ENCODE data around the gene CDH4. TPM values are rescaled to one million over a fixed set of nuclear protein-coding genes. Genes with fewer than 3 reads are reported as not detected.

CDH4 gene
- total and polyA plus RNA-seq, 4 donors: 5.8 to 24.1 (median 17.1) TPM

DNA sequence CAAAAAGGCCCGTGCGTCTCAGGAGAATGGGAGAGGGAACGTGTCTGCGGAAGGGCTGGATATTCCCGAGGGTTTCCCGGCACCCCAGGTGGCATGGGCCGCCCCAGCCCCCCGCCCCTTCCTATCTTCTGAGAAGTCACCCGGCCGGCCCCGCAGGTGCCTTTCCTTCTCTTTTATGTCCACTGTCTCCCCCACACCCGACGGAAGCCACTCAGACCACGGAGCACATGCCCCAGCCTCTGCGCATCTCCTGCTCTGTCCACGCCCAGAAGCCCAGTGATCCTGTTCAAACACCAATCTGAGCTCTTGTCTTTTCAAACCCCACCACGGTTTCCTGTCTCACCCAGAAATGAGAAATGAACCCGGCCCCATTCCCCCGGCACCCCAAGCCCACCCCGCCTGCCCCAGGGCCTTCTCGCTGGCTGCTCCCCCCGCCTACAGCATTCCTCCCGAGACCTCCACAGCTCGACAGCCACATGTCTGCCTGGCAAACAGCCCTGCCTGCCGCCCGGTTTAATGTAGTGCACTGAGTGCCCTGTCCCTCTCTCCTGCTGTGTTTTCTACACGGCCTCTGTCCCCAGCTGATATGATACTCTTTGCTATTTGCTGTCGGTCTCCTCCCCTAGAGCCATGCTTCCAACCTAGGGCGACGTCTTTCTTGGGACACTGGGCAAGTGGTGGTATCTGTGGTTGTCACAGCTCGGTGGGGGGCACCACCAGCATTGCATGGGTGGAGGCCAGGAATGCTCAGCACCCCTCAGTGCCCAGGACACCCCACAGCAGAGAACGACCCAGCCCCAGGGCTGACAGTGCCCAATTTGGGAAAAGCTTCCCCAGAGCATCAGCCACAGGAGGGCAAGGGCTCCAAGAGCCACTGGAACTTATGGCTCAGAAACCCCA lies 630.9 kb downstream of the CDH4 start:
- DNase-seq (ENCODE audit: low read depth in 4 of 6, low spot score in 6 of 6): no peak
- peaks cover 43% of the 10 kb centered on the region for H3K4me1 ChIP-seq (ENCODE audit: control insufficient read depth, insufficient read depth, low read length)
- H3K36me3 ChIP-seq (ENCODE audit: control insufficient read depth, insufficient read depth, low read length): peaks cover 23% of the 10 kb centered on the region
- no peaks in the 10 kb centered on the region for H3K27me3 ChIP-seq (ENCODE audit: control insufficient read depth, insufficient read depth, low read length)
- WGBS (ENCODE audit: insufficient coverage): 55% methylated on average over 23 of the region's 32 CpGs
- no peak overlapping the region for H3K4me3 ChIP-seq (ENCODE audit: low read depth, low read length)
- H3K27ac ChIP-seq (ENCODE audit: low read depth, low read length): no peak overlapping the region
- H3K9me3 ChIP-seq (ENCODE audit: control insufficient read depth, insufficient read depth, low read length): no peaks in the 10 kb centered on the region

DNA sequence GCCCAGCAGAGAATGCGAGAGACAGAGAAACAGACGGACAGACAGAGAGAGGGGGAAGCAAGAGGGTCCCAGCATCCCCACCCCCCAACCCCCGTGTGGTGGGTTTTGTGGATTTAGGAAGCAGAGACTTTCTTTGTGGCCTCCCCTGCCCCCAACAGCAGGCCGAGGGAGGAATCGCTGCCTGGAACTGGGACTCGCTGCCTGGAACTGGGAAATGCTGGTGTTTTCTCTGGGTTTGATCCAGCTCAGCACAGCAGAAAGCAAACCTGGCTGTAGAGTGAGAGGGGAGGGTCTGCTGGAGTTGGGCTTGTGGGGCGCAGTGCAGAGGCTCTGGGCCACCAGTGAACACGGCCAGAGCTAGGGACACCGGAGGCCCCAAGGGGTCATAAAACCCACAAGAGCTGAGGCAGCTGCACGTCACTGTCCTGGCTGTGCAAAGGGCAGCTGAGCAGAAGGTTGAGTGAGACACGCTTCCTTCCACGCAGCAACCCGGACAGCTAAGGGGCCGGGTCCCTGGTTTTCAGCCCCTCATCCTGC lies 631.9 kb downstream of the CDH4 start:
- WGBS (ENCODE audit: insufficient coverage): 80% methylated on average over 10 of the region's 14 CpGs
- no peaks in the 10 kb centered on the region for H3K9me3 ChIP-seq (ENCODE audit: control insufficient read depth, insufficient read depth, low read length)
- H3K27ac ChIP-seq (ENCODE audit: low read depth, low read length): no peak overlapping the region
- peaks cover 37% of the 10 kb centered on the region for H3K4me1 ChIP-seq (ENCODE audit: control insufficient read depth, insufficient read depth, low read length)
- no peak overlapping the region for H3K4me3 ChIP-seq (ENCODE audit: low read depth, low read length)
- peak in 1 of 6 donors; percentile 45 for DNase-seq (ENCODE audit: low read depth in 4 of 6, low spot score in 6 of 6)
- peaks cover 20% of the 10 kb centered on the region for H3K36me3 ChIP-seq (ENCODE audit: control insufficient read depth, insufficient read depth, low read length)
- no peaks in the 10 kb centered on the region for H3K27me3 ChIP-seq (ENCODE audit: control insufficient read depth, insufficient read depth, low read length)

DNA sequence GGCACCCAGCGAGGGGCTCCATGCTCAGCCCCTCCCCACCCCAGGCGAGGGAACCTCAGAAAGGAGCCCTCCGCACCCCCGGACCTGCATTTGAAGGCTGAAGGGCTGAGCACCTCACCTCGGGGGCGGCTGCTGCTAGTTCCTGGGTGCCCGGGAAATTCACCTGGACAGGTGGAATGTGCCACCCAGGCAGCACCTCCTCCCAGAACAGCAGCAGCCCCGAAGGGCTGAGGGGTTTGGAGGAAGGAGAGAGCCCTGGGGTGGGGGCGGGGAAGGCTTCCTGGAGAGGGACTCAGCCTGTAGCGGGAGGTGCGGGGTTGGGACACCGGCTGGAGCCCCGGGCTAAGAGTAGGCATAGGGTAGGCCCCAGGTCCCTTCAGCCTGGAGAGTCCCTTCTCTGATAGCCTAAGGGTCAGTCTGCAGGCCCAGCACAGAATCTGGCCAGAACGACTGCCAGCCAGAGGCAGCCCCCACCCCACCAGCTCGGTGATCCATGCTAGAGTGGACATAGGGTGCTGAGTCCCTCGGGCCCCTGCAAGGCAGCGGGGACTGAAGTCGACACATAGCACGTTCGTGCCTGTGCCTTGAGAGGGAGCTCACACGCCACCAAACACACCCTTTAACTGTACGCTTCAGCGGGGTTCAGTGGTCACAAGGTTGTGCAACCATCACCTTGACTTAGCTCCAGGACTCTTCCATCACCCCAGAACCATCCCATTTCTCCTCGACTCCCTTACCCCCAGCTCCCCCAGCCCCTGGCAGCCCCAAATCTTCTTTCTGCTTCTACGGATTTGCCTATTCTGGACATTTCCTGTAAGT lies 632.7 kb downstream of the CDH4 start:
- WGBS (ENCODE audit: insufficient coverage): 89% methylated on average over 24 of the region's 25 CpGs
- Histone ChIP-seq H3K4me1 (ENCODE audit: control insufficient read depth, insufficient read depth, low read length) (peaks cover 34% of the 10 kb centered on the region), H3K9me3 (ENCODE audit: control insufficient read depth, insufficient read depth, low read length) (no peaks in the 10 kb centered on the region), H3K27me3 (ENCODE audit: control insufficient read depth, insufficient read depth, low read length) (no peaks in the 10 kb centered on the region), H3K4me3 (ENCODE audit: low read depth, low read length) (no peak overlapping the region), H3K27ac (ENCODE audit: low read depth, low read length) (no peak overlapping the region), H3K36me3 (ENCODE audit: control insufficient read depth, insufficient read depth, low read length) (peaks cover 21% of the 10 kb centered on the region)
- no peak for DNase-seq (ENCODE audit: low read depth in 4 of 6, low spot score in 6 of 6)

DNA sequence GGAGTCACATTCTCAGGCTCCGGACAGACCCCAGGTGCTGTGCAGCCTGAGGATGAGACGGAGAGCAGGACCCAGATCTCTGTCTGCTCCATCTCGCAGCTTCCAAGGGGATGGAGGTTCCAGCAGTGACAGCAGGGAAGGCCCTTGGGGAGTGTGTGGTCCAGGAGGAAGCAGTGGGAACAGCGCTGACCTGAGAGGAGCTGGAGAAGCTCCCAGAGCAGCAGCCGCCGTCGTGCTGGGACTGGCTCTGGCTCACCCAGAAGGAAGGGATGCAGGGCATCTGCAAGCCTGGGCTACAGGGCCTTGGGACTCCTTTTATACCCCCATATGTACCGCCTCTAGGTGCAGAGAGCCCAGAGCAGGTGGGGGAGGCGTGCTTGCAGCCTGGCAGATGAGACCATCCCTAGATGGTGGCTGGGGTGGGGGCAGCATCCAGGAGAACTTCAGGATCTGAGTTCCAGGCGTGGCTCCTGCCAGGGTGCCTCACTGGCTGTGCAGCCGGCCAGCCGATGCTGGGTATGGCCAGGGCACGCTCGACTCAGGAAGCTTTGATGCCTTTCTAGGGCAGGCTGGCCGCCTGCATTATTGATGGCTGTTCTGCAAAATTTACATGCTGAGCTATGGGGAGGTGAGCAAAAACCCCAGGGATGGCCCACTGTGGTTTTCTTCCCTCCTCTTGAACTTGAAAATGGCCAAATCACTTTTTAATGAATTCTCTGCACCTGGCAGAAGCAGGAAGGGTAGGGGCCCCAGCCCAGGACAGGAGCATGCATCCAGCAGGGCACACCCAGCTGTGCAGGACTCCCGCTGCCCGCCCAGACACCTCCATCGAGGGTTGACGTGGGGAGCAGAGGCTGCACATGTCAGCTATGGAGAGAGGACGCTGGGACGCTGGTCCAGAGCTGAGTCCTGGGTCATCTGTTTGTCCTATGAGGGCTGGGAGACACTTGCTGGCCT lies 634.0 kb downstream of the CDH4 start:
- WGBS (ENCODE audit: insufficient coverage): 81% methylated on average over 21 of the region's 21 CpGs
- no peak overlapping the region for H3K4me3 ChIP-seq (ENCODE audit: low read depth, low read length)
- no peak overlapping the region for H3K27ac ChIP-seq (ENCODE audit: low read depth, low read length)
- no peaks in the 10 kb centered on the region for H3K9me3 ChIP-seq (ENCODE audit: control insufficient read depth, insufficient read depth, low read length)
- H3K4me1 ChIP-seq (ENCODE audit: control insufficient read depth, insufficient read depth, low read length): peaks cover 34% of the 10 kb centered on the region
- no peaks in the 10 kb centered on the region for H3K27me3 ChIP-seq (ENCODE audit: control insufficient read depth, insufficient read depth, low read length)
- no peak for DNase-seq (ENCODE audit: low read depth in 4 of 6, low spot score in 6 of 6)
- peaks cover 14% of the 10 kb centered on the region for H3K36me3 ChIP-seq (ENCODE audit: control insufficient read depth, insufficient read depth, low read length)

DNA sequence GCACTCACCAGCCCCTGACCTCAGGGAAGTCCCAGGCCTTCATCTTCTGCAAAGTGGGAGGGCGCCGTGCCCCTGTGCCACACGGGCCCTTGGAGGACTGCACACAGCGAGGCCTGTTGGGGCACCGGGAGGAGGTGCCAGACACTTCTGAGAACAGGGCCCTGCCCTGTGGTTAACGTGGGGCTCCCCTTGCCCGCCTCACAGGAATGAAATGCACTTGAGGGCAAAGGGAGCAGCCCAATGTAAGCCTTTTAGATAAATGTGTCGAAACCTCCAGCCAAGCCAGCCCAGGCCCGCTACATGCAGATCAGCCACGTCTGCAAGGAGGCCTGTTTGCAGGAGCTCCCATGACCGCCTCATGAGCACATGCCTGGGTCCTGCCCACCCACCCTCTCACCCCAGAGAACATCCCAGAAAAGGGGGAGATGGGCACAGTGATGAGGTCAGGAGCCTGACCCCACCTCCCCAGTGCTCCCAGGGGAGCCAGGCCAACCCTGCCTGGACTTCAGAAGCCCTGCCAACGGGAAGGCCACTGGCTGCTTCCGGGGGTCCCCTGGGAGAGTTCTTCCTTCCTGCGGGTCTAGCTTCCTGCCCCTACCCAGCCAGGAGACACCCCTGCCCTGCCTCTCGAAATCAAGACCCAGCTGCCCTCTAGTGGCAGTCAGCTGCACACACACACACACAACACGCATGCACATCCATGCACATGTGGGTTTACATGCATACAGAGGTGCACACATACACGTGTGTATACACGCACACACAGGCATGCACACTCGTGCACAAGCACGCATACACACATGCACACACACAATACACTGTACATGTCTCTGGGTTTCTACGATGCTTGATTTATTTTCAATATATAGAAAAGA lies 634.9 kb downstream of the CDH4 start:
- H3K9me3 ChIP-seq (ENCODE audit: control insufficient read depth, insufficient read depth, low read length): no peaks in the 10 kb centered on the region
- WGBS (ENCODE audit: insufficient coverage): 60% methylated on average over 17 of the region's 21 CpGs
- H3K27ac ChIP-seq (ENCODE audit: low read depth, low read length): no peak overlapping the region
- DNase-seq (ENCODE audit: low read depth in 4 of 6, low spot score in 6 of 6): peak in 3 of 6 donors; percentile 26 to 90 (median 72)
- H3K27me3 ChIP-seq (ENCODE audit: control insufficient read depth, insufficient read depth, low read length): no peaks in the 10 kb centered on the region
- peaks cover 34% of the 10 kb centered on the region for H3K4me1 ChIP-seq (ENCODE audit: control insufficient read depth, insufficient read depth, low read length)
- H3K4me3 ChIP-seq (ENCODE audit: low read depth, low read length): no peak overlapping the region
- H3K36me3 ChIP-seq (ENCODE audit: control insufficient read depth, insufficient read depth, low read length): peaks cover 8% of the 10 kb centered on the region

DNA sequence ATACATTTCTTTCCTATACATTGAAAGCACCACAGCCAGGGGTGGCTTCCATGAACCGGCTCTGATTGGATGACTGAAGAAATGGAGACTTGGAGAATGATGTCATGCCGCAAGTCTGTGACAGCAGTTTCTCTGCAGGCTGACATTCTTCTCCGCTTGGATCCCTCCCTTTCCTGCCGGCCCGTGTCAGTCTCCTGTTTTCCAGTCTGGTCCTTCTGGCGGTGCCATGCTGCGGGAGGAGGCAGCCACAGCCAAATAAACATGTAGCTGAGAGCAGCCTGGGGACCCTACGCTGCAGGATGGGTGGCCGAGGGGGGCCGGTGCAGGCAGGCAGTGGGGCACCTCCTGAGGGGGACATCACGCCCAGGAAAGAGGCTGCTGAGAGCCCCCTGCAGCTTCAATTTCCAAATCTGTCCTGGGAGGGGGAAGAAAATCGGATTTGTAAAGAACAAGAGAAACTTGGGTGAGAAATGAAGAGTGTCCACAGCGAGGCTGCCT lies 635.6 kb downstream of the CDH4 start:
- no peak for DNase-seq (ENCODE audit: low read depth in 4 of 6, low spot score in 6 of 6)
- Histone ChIP-seq H3K27ac (ENCODE audit: low read depth, low read length) (no peak overlapping the region), H3K4me3 (ENCODE audit: low read depth, low read length) (no peak overlapping the region), H3K4me1 (ENCODE audit: control insufficient read depth, insufficient read depth, low read length) (peaks cover 34% of the 10 kb centered on the region), H3K36me3 (ENCODE audit: control insufficient read depth, insufficient read depth, low read length) (peaks cover 8% of the 10 kb centered on the region), H3K27me3 (ENCODE audit: control insufficient read depth, insufficient read depth, low read length) (no peaks in the 10 kb centered on the region), H3K9me3 (ENCODE audit: control insufficient read depth, insufficient read depth, low read length) (no peaks in the 10 kb centered on the region)
- 75% methylated on average over 13 of the region's 13 CpGs for WGBS (ENCODE audit: insufficient coverage)

DNA sequence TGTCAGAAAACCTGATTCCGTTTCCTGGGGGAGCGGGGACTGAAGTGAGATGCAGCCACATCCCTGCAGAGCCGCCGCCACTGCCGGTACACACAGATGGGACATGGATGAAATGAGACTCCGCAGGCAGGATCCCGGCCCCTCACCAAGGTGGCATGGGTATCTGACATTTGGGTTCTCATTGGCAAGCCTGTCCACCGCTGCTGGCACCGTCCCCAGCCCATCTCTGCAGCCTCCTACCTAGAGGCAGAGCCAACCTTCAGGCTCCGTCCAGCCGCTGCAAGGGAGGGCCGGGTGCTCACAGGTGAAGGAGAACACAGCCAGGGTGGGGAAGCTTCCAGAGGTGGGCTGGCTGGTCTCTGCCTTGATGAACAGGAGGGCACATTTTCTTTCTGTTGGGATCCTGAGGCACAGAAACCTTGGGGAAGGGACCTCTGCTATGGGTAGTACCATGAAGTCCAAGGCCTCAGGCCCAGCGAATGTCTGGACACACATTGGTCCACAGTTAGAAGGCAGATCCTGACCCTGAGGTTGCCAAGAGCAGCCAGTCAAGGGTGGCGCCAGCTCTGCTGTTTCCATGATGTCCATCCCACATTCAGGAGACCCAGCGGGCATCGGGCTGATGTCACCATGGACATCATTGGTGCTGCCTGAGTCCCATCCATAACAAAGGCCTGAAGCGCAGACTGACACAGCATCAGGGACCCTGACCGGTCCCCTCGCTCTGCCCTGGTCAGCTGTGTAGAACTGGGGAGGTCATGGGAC lies 636.2 kb downstream of the CDH4 start:
- H3K27ac ChIP-seq (ENCODE audit: low read depth, low read length): no peak overlapping the region
- DNase-seq (ENCODE audit: low read depth in 4 of 6, low spot score in 6 of 6): no peak
- peaks cover 8% of the 10 kb centered on the region for H3K36me3 ChIP-seq (ENCODE audit: control insufficient read depth, insufficient read depth, low read length)
- no peaks in the 10 kb centered on the region for H3K9me3 ChIP-seq (ENCODE audit: control insufficient read depth, insufficient read depth, low read length)
- no peak overlapping the region for H3K4me3 ChIP-seq (ENCODE audit: low read depth, low read length)
- H3K27me3 ChIP-seq (ENCODE audit: control insufficient read depth, insufficient read depth, low read length): no peaks in the 10 kb centered on the region
- peaks cover 31% of the 10 kb centered on the region for H3K4me1 ChIP-seq (ENCODE audit: control insufficient read depth, insufficient read depth, low read length)
- WGBS (ENCODE audit: insufficient coverage): 96% methylated on average over 17 of the region's 19 CpGs

DNA sequence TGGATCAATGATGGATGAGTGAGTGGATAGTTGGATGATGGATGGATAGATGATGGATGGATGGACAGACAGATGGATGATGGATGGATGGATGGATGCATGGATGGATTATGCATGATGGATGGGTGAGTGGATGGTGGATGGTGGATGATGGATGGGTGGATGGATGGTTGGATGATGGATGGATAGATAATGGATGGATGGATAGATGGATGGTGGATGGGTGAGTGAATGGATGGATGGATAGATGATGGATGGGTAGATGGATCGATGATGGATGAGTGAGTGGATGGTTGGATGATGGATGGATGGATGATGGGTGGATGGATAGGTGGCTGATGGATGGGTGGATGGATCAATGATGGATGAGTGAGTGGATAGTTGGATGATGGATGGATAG lies 637.6 kb downstream of the CDH4 start:
- no peaks in the 10 kb centered on the region for H3K9me3 ChIP-seq (ENCODE audit: control insufficient read depth, insufficient read depth, low read length)
- H3K36me3 ChIP-seq (ENCODE audit: control insufficient read depth, insufficient read depth, low read length): peaks cover 6% of the 10 kb centered on the region
- WGBS (ENCODE audit: insufficient coverage): 90% methylated on average over 1 of the region's 1 CpG
- H3K27me3 ChIP-seq (ENCODE audit: control insufficient read depth, insufficient read depth, low read length): no peaks in the 10 kb centered on the region
- DNase-seq (ENCODE audit: low read depth in 4 of 6, low spot score in 6 of 6): no peak
- no peak overlapping the region for H3K4me3 ChIP-seq (ENCODE audit: low read depth, low read length)
- peaks cover 22% of the 10 kb centered on the region for H3K4me1 ChIP-seq (ENCODE audit: control insufficient read depth, insufficient read depth, low read length)
- H3K27ac ChIP-seq (ENCODE audit: low read depth, low read length): no peak overlapping the region
